ENCODE data around the gene MAPRE3. TPM values are rescaled to one million over a fixed set of nuclear protein-coding genes. Genes with fewer than 3 reads are reported as not detected.

MAPRE3 gene
- total and polyA plus RNA-seq, 8 donors, result 4.7 to 56.8 (median 10.1) TPM

DNA sequence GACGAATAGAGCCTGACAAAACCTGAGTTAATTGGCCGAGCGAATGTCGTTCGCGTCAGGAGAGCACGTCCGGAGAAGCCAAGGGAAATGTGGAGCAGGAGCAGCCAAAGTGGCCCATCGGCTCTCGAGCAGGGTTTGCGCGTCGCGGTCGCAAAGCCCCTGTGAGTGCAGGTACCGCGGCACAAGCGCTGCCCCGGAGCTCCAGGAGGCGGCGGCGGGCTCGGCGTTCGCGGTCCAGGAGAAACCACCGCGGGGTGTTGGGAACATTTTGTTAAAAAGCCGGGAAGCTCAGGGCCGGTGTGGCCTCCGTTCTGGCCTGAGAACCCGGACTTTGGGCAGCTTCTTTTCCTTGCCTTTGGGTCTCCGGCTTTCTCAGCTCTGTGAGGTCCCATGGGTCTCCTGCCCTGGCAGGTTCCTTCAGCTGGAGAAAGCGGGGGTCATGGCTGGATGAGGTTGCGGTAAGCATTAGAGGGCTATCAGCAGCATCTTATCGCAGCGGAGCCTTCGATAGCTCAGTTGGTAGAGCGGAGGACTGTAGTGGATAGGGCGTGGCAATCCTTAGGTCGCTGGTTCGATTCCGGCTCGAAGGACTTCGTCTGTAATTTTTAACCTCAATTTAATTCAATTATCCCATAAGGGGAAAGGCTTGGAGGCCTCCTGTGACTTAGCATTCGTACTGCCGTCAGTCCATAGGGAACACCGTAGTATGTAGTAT is 80.0 kb downstream of the MAPRE3 start:
- intact Hi-C loops (cut with DNase I), result no loop called here

DNA sequence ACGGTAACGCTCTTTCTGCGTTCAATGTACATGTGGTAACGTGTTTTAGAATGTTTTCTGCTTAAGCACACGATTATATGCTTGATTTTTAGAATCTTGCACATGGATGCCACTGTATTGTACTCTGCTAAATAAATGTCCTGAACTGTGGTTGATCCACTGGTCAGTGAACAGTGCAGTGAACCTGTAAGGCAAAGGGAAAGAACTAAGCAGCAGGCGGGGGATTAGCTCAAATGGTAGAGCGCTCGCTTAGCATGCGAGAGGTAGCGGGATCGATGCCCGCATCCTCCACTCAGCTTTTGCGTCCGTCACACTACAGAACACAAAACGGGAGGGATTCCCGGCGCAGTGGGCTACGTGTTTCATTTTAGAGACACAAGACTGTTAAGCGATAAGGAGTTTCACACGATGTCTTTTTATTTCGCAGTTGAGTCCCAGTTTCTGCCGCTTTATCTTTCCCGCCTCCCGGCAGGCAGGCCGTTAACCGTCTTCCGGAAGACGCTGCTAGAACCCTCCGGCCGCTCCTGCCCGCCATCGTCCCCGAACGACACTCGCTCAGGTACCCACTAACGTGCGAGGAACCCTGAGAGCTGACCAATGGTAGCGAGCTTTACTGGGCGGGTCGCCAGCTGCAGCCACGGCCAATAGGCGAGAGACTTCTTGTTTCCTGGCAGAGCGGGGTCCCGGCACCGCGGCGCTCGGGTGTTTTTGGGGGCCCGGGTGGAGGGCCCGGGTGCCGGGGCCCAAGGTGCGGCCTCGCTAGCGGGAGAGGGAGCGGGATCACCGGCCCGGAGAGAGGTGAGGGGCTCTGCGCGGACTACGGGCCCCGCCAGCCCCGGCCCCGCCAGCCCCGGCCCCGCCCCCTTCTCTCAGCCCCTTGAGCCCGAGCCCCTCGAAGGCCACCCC is 80.8 kb downstream of the MAPRE3 start, which contains the start of gene AGBL5:
Gene AGBL5, plus strand, starts transcription at position 673 of the 906 bp plus-strand sequence. CDS start 1,291 bp downstream, outside the sequence.
- intact Hi-C loops (cut with DNase I), result no loop called here
- Histone ChIP-seq H3K27me3 (no peaks in the 10 kb centered on the region), H3K4me3 (peak within 1 kb of the TSS; percentile 86 to 90 (median 89)), H3K4me1 (peaks cover 0 to 6% (median 0%) of the 10 kb centered on the region in 3 donors), H3K9me3 (no peaks in the 10 kb centered on the region), H3K36me3 (peaks cover 0 to 12% (median 0%) of the 10 kb centered on the region in 3 donors), H3K27ac (peak within 1 kb of the TSS; percentile 58 to 81 (median 71))
- TF ChIP-seq, protein P1, sequence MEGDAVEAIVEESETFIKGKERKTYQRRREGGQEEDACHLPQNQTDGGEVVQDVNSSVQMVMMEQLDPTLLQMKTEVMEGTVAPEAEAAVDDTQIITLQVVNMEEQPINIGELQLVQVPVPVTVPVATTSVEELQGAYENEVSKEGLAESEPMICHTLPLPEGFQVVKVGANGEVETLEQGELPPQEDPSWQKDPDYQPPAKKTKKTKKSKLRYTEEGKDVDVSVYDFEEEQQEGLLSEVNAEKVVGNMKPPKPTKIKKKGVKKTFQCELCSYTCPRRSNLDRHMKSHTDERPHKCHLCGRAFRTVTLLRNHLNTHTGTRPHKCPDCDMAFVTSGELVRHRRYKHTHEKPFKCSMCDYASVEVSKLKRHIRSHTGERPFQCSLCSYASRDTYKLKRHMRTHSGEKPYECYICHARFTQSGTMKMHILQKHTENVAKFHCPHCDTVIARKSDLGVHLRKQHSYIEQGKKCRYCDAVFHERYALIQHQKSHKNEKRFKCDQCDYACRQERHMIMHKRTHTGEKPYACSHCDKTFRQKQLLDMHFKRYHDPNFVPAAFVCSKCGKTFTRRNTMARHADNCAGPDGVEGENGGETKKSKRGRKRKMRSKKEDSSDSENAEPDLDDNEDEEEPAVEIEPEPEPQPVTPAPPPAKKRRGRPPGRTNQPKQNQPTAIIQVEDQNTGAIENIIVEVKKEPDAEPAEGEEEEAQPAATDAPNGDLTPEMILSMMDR (IDR thresholded peaks at IDR 0.05), result no peak
- WGBS, 2 donors, result 0% methylated on average over 61 to 67 of the region's 67 CpGs
- DNase-seq (peak; percentile 91 to 98 (median 96)), ATAC-seq (peak; percentile 73 to 89 (median 80)), FAIRE-seq (no peak)

More for the DNA sequence above, 80.0 kb downstream of the MAPRE3 start:
- 0% methylated on average over 48 of the region's 48 CpGs for WGBS, 2 donors
- Histone ChIP-seq H3K4me3 (peak overlapping the region; percentile 86 to 90 (median 89)), H3K9me3 (no peaks in the 10 kb centered on the region), H3K27me3 (no peaks in the 10 kb centered on the region), H3K36me3 (peaks cover 0 to 5% (median 0%) of the 10 kb centered on the region in 3 donors), H3K4me1 (peaks cover 0 to 6% (median 0%) of the 10 kb centered on the region in 3 donors), H3K27ac (peak overlapping the region; percentile 58 to 81 (median 71))
- TF ChIP-seq, protein P1 (IDR thresholded peaks at IDR 0.05), result peak in 1 of 4 donors; percentile 25
- FAIRE-seq (no peak), DNase-seq (peak; percentile 84 to 96 (median 90)), ATAC-seq (peak; percentile 77 to 86 (median 80))

DNA sequence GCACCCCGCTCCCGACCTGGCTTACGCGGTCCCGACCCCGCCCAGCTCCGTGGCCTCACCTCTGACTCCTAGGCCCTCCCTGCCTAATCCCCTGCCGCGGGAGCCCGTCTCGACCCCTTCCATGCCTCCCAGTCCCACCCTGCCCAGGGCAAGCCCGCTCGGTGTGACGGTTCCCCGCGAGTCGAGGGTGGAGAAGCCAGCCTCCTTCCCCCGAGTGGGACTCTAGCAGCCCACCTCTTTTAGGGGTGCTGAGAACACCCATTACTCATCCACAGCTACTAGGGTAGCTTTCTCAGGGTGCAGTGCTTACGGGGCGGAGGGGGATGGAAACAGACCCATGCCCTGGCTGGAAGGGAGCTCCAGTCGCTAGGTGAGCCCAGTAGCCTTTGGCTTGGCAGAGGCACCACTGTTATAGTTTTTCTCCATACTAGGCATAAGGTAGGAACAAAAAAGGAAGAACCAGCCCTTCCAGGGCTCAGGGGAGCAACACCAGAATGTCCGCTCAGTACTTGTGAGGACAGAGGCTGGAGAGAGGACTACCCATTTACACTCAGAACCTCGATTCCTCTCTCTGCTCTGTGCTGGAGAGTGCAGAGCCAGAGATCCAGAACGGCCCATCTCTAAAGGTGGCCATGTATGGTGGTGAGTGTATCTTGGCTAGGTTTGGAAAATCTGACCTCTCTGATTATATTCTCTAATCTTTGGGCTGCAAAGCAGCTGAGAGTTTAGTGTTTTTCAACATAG is 81.6 kb downstream of the MAPRE3 start:
- Histone ChIP-seq H3K4me3 (peak overlapping the region; percentile 86 to 90 (median 89)), H3K27ac (peak overlapping the region; percentile 52 to 81 (median 70)), H3K9me3 (no peaks in the 10 kb centered on the region), H3K4me1 (peaks cover 0 to 6% (median 0%) of the 10 kb centered on the region in 3 donors), H3K36me3 (peaks cover 0 to 13% (median 2%) of the 10 kb centered on the region in 3 donors), H3K27me3 (no peaks in the 10 kb centered on the region)
- intact Hi-C loops (cut with DNase I), result no loop called here
- peak in 1 of 4 donors; percentile 0 for ATAC-seq
- DNase-seq, result peak; percentile 44 to 89 (median 69)
- 2 to 4% methylated on average over 24 of the region's 24 CpGs for WGBS, 2 donors
- no peak for FAIRE-seq
- TF ChIP-seq, protein P1 (IDR thresholded peaks at IDR 0.05), result no peak

DNA sequence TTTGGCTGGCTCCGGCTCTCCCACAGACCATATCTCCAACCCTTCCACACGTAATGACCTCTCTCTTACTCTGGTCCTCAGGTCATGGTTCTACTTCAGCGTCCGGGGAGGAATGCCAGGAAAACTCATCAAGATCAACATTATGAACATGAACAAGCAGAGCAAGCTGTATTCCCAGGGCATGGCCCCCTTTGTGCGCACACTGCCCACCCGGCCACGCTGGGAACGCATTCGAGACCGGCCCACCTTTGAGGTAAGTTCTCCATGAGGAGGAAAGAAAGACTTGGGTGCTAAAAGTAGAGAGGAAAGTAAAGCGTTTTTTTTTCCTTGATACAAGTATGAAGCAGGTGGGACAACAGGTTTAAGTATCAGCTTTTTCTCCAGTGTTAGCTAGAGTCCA is 82.9 kb downstream of the MAPRE3 start:
- H3K4me3 ChIP-seq, result no peak overlapping the region
- no peaks in the 10 kb centered on the region for H3K9me3 ChIP-seq
- TF ChIP-seq, protein P1 (IDR thresholded peaks at IDR 0.05), result no peak
- no peak for DNase-seq
- peaks cover 0 to 13% (median 3%) of the 10 kb centered on the region in 3 donors for H3K36me3 ChIP-seq
- H3K27ac ChIP-seq, result no peak overlapping the region
- H3K27me3 ChIP-seq, result no peaks in the 10 kb centered on the region
- WGBS, 2 donors, result 81 to 88% methylated on average over 11 of the region's 11 CpGs
- no peak for FAIRE-seq
- ATAC-seq, result no peak
- intact Hi-C loops (cut with DNase I), result no loop called here
- peaks cover 0 to 6% (median 0%) of the 10 kb centered on the region in 3 donors for H3K4me1 ChIP-seq
